SH-SY5Y (cell line): ENCODE measurements around the gene TMOD2.

Experiments used
- GATA2 ChIP-seq: IDR thresholded peaks from 2 replicates; pipeline ENCODE4 v1.6.1; 2011; ENCODE audit warnings: mild to moderate bottlenecking, low read depth, low read length
- GATA3 ChIP-seq: IDR thresholded peaks from 2 replicates; pipeline ENCODE4 v1.6.1; 2011; ENCODE audit warnings: low read depth, mild to moderate bottlenecking, low read length, moderate library complexity

DNA sequence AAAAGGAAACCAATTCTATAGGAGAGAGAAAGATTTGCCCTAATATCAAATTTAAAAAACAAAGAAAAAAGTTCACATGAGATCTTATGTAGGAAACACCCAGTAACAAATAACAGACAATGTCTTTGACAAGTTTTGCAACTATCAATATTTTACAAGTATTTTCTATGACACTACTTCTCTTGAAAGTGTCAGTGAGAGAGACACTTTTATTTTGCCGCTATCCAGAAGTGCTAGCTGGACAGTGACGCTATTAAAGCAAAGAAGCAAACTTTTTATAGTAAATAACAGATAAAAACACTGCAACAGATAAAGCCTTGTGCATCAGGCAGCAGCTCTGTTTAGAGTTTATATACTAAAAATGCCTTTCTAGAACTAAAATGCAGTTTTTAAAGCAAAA lies 27.2 kb upstream of the TMOD2 start:
- TF ChIP-seq GATA2, result no peak
- TF ChIP-seq GATA3, result no peak
